ENCODE data around the gene RUNX1.
"Not testable (repeated sequence)": the region's sequence is repeated elsewhere in the genome, so short reads cannot be mapped to it uniquely, and the experiment has no call there.

Gene RUNX1

DNA sequence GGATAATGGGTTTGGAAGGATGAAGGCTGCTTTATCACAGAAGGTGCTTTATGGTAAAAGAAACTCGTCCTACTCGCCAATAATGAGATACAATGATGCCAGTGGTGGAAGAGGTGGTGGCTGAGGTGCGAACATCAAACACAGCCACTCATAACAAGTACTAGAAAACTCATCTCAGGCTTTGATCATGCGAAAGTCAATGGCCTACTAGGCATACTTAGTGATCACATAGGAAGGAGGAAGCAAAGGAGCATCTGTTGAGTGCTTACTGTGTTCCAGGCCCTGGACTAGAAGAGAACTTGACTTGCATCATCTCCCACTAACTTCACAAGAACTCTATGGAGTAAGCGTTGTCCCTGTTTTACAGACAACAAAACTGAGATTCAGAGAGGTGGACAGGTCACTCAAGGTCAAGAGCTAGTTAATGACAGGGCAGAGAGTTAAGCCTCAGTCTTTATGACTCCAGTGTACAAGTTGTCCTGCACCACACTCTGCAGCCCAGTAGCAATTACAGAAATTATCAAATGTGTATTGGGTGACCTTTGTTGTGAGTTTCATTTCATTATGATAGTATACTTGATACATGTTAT is 33.6 kb downstream of the RUNX1 start:
- no peak for DNase-seq

DNA sequence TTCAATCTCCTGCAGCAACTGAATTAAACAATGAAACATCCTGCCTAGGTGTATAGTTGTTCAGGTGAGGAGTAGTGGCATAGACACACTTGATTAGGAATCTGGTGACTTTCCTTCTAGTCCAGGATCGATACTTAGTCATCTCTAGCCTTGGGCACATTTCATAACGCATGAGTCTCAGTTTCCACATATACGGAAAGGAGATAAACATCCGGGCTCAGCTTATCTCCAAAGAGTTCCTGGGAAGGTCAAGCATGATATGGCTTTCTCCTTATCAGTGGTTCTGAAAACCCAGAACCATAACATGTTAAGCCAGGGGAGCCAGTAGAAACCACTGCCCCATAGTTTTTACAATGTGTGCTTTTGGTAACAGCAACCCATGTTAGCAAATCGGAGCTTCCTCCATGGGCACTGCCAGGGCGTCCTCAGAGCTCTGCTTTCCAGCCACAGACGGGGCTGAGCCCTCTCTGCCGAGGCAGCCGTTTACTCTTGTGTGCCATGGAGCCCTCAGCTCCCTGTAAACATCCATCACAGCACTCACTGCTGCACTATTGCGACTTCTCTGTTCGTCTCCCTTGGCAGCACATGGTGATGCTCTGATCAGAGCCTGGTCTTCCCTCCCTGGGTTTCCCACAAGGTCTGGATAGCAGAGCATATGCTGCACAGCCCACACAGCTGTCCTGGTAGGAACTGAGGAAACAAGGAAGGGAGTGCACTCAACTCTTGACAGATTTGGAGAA is 34.6 kb downstream of the RUNX1 start:
- no peak for DNase-seq

DNA sequence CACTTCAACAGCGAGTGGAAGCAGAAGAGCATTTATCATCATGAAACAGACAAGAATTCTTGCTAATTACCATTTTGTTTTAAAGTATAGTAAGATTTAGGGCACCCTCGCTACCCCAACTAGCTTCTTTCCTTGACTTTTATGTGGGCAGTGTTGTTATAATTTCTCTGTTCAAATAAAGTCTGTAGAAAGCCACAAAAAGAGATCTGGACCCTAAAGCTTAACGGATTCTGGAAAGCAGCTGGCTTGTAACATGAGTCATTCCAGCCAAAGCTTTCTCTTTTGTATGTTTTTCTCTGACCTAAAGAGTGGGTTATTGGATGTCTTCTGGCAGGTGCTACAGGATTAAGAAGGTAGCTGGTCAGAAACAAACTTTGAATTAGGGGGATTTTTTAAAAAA is 37.4 kb downstream of the RUNX1 start:
- DNase-seq, result no peak

DNA sequence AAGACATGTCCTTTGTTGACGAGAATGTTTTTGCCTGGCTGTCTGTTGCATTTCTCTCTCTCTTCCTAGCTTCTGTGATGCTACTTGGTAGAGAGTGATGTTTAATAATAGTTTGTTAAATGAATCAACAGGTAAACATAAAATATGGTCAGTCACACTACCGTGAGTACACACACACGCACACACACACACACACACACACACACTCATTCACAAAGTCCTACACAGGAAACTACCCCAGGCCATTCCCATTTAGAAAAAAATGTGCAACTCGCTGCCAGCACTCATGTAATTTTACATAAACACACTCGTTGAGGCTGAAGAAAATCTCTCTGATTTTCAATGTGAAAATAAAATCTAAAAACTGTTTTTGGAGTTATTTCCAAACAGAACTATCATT is 38.7 kb downstream of the RUNX1 start:
- DNase-seq, result no peak

DNA sequence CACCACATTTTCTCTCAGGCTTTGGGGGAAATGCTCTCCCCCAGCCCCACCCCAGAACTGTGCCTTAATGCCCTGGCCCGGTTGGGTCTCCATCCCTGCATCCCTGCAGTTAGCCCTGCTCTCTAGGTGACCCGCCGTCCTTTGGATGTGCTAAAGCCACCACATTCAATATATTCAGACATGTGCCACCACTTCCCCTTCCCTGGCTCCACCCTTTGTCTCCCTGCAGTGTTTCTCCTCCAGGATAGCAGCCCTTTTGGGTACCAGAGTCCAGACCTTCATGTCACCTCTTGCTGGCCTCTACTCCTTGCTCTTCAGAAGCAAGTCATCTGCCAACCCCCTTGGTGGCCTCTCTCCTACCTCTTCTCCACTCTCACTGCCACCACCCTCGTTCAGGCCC is 41.8 kb downstream of the RUNX1 start:
- DNase-seq, result no peak

DNA sequence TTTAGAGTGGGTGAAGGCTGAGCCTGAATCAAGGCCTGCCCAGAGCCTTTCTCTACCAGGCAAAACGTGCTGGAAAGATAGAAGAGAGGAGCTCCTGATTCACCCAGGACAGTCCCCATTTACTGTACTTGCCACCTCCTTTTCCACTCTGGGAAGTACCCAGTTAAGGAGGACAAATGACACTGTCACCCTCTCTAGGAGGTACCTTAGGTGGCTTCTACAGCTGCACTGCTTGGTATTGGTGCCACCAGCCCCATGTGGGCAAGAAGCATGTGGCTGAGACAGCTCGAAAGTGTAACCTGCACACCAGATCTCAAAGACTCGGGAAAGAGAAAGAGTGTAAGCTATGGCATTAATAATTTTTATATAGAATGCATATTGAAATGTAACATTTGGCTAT is 42.3 kb downstream of the RUNX1 start:
- DNase-seq, result no peak

DNA sequence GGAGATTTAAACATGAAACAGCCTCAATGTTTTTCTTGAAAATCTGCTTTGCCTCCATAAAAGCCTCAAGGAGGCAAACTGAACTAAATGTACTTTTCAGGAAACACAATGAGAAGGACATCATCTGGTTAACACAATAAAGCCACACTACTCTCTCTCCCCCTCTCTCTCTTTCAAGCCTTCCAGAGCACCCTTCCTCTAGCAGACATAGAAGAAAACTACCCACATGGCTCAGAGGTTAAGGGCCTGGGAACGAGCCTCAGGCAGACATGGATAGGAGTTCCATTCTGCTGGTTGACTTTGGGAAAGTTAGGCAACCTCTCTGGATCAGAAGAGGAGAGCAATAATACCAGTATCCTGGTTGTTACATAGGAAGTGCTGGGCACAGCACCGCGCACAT is 42.9 kb downstream of the RUNX1 start:
- DNase-seq, result no peak

DNA sequence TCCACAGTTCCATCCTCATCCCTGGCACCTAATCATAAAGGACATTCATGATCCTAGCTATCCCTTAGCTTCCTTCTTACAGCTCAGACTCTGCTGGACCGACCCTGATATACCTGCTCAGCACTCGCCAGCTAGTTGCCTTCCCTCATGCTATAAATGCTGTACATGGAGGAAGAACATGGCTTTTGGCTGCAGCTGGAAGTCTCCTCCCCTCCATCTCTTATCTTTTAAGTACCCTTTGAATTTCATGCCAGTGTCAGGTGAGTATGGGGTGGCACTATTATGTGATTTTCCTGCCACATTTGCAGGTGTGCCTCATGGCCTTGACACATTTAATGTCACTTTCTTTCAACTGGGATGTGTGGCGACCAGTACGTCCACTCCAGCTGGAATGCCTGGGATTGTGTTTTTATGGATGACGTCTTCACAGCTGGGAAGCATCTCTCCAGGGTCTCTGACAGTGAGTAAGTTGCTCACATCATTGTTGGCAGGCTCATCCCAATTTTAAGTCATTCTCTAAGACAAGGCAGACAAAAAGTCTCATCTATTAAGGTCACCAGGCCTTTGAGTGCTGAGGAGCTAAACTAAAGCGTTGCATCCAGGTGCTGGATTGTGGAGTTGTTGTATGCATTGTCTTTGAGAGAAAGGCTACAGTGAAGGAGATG is 43.4 kb downstream of the RUNX1 start:
- DNase-seq, result no peak

DNA sequence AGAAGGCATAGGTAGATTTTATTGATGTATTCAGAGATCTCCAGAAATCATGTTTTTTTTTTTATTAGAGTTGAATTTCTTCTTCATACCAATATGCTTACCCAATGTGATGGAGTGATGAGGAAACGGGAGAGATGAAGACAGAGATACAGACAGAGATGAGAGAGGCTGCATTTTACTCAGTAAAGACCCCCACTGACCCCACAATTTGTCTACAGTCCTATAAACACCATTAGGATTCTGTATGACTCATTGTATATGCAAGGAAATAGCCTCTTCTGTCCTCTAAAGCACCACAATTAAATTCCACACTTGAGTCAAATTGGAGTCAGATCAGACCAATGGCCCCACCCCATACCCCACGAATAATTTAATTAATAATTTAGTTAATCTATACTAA is 44.0 kb downstream of the RUNX1 start:
- no peak for DNase-seq

DNA sequence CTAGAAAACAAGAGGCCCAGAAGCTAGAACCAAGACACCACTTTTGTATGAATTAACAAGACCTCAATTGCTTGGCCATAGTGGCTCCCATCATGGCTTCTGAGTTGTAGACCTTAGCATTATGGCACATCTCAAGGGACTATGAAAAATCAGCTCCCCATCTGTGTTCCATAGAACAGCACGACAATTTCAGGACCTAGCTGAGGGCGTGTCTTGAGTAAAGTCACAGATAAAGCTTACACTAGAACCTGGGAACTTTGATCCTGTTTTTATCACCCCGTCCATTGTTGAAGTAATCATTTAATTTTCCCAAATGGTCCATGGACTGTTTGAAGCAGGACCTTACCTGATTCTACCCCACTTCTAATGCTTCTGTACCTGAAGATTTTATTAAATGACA is 44.8 kb downstream of the RUNX1 start:
- DNase-seq, result no peak

DNA sequence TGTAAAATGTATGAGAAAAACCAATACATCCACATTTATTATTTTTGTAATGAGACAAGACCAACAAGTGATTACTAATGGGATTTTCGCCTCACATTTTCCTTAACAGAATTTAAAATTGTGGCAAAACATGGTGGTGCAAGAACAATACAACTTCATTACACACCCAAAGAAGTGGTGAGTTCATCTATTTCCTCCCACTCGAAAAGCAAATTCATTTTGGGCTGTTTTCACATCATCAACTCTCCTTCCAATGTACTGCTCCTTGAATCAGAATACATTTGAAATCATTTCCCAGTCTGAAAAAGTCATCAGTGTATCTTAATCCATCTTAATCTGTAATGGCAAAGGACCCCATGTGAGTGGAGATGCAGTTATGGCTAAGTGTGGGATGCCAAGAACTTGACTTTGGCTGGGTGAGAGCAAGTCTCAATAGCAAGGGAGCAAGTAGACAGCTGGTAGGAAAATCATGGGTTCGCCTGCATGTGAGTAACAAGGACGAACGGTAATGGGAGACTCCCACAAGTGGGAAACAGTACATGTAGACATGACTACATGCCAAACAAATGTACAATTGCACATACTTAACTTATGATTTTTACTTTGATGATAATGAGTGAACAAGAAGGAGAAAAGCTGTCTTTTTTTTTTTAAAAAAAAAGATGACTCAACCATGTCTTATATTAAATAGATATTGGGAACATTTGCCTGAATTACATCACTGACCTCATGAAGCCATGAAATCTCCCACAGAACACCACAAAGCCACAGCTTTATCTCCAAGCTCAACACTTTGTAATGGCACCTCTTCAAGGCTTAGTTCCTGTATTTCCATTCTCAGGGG is 46.0 kb downstream of the RUNX1 start:
- no peak for DNase-seq

DNA sequence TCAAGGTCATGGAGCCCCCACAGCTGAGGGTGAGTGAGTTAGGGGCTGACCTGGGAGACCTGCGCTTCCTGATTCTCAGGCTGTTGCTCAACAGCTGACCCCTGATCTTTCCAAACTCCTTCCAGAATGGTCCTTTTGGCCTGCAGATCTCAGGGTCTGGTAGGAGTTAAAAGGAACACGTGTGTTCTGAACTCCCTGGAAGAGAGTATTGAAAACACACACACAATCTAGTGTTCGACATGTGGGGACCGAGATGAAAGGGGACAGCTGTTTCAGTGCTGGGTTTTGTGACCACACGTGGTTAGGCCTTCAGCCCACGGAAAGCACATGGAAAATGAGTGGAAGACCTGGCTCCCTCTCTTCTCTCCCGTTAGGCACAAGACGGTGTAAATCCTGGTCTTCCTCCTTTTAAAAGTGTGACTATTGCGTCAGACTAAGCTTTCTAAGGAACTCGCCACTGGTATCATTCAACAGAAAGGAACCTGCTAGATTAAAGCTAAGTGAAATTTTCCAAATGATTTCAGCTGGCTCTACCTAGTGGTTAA is 49.6 kb downstream of the RUNX1 start:
- no peak for DNase-seq

DNA sequence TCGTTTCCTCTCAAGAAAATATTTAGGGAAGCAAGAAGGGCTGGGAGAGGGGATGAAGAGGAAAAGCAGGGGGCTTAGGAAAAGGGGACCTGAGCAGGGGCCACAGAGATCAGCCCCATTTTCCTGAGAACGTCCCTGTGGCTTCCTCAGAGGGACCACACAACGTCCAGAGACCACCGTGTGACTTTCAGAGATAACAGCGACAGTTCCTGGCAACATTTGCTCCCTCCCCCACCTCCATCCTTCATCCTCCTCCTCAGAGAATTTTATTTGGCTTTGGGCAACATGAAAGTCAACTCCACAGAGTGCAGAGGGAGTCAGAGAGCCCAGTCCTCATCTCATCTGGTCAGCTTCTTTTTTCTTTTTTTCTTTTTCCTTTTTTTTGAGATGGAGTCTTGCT is 50.9 kb downstream of the RUNX1 start:
- no peak for DNase-seq

DNA sequence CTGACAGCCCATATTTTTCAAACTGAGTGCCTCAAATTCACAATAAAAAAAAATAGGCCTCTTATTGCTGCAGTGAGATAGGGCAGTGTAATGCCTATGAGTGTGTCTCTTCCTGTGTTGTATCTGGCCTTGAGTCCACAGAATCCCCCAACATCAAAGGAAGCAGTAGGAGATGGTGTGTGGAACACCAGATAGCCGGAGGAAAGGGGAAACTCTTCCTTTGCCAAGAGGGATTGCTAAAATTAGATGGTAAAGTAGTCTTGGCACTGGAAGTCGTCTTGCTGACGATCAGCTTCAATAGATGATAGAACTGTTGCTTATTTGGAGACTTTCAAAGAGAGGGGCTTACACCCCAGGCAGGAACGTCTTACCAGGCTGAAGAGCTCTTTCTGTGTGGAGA is 51.8 kb downstream of the RUNX1 start:
- no peak for DNase-seq

DNA sequence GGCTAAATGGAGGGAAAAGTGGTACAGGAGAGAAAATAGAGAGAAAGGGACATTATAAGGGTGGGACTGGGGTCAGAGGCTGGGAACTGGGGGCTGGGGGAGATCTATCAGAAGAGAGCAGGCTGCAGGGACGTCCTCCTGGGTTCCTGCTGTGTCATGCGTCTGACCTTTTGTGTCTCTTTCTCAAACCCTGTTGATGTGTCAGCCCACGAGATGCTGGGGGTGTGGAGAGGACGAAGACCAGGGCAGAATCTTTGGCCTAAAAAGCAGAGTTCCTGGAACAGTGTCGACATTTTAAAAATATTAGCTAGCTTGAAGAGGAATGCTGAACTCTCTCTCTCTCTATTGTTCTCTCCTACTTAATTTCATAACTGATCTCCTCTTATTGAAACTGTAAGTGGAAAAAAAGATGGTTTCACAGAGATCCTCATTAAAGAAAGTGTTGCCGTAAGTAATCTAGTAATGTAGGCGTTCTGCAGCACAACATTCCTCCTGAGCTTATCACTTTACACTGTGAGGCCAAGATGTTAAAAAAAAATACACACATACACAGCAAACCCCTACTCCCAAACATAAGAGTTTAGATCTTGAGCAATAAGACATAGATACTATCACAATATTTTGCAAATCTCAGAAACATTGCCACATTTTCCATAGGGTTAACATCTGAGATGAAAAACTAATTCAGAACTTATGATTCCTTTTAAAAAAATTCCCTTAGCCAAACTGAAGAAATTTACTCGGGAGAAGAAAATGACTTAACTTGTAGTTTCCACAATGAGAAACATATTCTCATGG is 52.6 kb downstream of the RUNX1 start:
- DNase-seq, result no peak

DNA sequence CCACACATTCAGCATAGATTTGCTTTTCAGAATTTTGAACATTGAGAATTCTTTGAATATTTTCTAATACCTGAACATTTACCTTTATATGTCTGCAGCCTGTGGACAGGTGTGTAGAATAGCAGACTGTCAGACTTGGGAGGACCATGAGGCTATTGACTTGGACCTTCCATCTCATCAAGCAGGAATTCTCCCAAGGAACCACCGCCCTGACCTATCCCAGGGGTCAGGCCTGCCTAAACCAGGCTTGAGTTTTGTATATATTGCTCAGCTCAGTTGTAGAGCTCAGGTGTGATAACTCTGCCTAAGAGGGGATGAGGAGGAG is 53.2 kb downstream of the RUNX1 start:
- no peak for DNase-seq

DNA sequence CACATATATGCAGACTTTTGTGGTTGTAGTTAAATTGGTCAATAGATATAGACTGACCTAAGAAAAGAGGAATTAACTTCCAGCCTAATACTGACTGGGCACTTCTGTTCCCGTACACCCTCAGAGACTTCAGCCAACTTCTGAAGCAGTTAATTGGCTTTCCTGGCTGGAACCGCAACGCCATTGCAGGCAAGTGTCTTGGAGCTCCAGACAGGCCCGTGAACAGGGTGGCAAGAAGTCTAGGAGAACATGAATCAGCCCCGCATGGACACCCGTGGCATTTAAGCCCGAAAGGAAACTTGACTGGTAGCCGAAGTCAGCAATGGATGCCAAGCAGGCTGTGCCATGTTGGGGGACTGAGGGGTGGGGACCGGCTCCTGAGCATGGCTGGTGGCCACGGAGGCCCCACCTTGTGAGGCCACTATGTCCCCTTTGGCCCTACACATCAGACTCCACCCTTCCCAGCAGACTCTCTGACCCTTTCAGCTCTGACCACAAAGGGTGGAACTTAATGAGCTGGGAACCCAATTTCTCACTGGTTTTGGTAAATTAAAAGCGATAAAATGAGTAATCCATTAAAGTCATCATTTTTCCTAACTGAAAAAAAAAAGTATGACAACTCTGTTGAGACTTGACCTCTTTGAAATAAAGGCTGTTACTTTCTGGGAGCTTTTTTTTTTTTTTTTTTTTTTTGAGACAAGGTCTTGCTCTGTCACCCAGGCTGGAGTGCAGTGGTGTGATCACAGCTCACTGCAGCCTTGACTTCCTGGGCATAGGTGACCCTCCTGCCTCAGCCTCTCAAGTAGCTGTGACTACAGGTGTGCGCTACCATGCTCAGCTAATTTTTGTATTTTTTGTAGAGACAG is 54.1 kb downstream of the RUNX1 start:
- DNase-seq, result no peak

DNA sequence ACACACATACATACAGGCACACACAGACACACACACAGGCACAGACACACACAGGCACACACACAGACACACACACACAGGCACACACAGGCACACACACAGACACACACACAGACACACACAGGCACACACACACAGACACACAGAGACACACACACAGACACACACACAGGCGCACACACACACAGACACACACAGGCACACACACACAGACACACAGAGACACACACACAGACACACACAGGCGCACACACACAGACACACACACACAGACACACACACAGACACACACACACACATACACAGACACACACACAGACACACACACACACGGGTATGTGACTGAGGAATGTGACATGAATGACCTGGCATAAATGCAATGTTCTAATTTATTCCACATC is 55.6 kb downstream of the RUNX1 start:
- not testable (repeated sequence) for DNase-seq

DNA sequence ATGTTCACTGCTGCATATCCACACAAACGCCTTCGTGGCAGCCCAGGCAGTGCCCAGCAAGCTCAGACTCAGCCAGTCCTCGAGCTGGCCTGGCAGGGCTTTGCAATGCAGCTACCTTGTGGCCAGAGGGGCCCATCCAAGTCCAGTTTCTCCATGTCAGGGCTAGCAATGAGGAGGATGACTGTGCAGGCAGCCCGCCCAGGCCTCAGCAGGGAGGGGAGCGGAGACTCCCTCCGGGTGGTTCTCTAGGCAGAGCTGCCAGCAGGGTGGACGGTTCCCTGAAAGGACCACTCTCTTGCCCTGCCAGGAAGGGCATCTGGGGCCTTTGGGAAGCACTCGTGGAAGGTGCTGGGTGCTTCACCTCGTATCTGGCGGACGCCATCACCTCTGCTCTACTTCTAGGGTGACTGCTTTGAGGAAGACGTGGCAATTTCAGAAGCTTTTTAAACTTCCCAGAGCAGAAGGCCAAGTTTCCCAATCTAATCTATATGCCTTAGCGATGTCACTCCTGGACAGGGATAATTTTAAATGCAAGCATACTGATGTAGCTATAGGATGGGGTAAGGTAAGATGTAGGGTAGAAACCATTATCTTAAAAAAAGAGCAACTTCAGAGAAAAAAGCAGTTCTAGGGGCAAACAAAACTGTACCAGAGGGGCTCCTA is 56.2 kb downstream of the RUNX1 start:
- no peak for DNase-seq

DNA sequence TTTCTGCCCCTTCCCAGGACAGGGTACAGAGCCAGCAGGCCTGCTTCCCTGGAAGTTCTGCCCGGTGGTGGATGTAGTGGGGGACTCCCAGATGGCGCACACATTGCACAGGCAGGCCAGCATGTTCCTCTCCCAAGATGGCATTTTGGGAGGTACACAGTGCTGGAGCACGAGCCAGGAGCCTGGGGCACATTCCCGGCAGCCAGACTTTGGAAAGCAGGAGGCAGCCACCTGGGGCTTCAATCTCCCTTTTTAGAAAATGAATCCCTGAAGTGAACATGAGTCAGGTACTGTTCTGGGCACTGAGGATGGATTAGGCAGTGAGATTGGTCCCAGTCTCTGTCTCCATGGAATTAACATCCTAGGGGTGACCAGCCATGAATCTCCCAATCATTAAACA is 56.9 kb downstream of the RUNX1 start:
- no peak for DNase-seq

DNA sequence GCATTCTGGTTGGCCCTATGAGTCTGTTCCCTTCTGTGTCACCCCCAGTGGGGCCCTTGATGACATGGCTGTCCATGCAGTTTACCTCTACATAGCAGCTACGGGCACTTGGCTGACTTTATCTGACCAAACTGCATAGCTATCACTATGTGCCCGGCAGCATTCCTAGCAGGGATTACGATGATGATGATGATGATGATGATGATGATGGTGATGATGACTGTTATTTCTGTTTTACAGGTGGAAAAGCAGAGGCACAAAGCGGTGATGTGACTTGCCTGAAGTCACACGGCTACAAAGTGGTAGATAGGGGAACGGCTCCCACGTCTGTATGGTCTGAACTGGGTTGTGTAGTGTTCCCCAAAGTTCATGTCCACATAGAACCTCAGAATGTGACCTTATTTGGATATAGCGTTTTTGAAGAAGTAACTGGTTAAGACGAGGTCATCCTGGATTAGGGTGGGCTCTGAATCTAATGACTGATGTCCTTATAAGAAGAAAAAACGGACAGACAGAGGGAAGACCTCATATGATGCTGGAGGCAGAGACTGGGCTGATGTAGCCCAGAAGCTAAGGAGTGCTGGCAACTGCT is 57.6 kb downstream of the RUNX1 start:
- DNase-seq, result no peak

All from activated CD4-positive, CD25-positive, alpha-beta regulatory T cell treated with anti-CD3 and anti-CD28 coated beads, Interleukin-2, amount 50 U/mL, for 72 hours (primary cell).